OCI-LY7 (cell line): Measurements from ENCODE around the gene SLC5A10.

Experiments
- EZH2phosphoT487 ChIP-seq: fragments of 200-600 bp; sonication (generic); IDR thresholded peaks from 2 replicates; pipeline ENCODE4 v1.6.1; 2018; ENCODE audit warnings: low read depth, borderline replicate concordance, mild to moderate bottlenecking, mixed run types, antibody characterized with exemption, low read length, moderate library complexity, mixed read lengths
- TF ChIP-seq, protein P1 (sequence below): fragments of 200-600 bp; sonication (generic); conservative IDR thresholded peaks from 2 replicates; pipeline ENCODE4 v1.5.1; 2014; ENCODE audit warnings: mild to moderate bottlenecking, antibody characterized with exemption, low read length, moderate library complexity, mixed read lengths

- TF ChIP-seq, protein P1, sequence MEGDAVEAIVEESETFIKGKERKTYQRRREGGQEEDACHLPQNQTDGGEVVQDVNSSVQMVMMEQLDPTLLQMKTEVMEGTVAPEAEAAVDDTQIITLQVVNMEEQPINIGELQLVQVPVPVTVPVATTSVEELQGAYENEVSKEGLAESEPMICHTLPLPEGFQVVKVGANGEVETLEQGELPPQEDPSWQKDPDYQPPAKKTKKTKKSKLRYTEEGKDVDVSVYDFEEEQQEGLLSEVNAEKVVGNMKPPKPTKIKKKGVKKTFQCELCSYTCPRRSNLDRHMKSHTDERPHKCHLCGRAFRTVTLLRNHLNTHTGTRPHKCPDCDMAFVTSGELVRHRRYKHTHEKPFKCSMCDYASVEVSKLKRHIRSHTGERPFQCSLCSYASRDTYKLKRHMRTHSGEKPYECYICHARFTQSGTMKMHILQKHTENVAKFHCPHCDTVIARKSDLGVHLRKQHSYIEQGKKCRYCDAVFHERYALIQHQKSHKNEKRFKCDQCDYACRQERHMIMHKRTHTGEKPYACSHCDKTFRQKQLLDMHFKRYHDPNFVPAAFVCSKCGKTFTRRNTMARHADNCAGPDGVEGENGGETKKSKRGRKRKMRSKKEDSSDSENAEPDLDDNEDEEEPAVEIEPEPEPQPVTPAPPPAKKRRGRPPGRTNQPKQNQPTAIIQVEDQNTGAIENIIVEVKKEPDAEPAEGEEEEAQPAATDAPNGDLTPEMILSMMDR: no peak
- no peak for TF ChIP-seq EZH2phosphoT487
These were observed 15.1 kb downstream of the SLC5A10 start for GRCh38 chr17:18966831-18967624.
